Upper lobe of left lung (tissue), 4 donors: ENCODE measurements around the gene CACNA1D.

Source experiments
- CTCF ChIP-seq, 6 experiments: fragments of 450-650 bp in 4 of 6; fragments of 200-600 bp in 2 of 6; sonication (generic) in 2 of 6; IDR thresholded peaks; one replicate each; pipeline ENCODE4 v1.5.1; 2016 to 2019; ENCODE audit warnings: antibody characterized with exemption in 6 of 6
- EP300 ChIP-seq, 4 donors: sonication (generic); formaldehyde crosslinking; IDR thresholded peaks; one replicate each; pipeline ENCODE4 v1.5.1; 2017; ENCODE audit warnings: antibody characterized with exemption in 4 of 4, control low read depth in 2 of 4
- POLR2A ChIP-seq, 4 donors: fragments of 450-650 bp; IDR thresholded peaks; one replicate each; pipeline ENCODE4 v1.5.1; 2016 to 2017; ENCODE audit warnings: antibody characterized with exemption in 4 of 4, mild to moderate bottlenecking in 2 of 4

GRCh38 chr3:53813876-53814275 is 319.5 kb downstream of the CACNA1D start:
- TF ChIP-seq CTCF (IDR thresholded peaks at IDR 0.05) (no peak), POLR2A (IDR thresholded peaks at IDR 0.05) (no peak), EP300 (IDR thresholded peaks at IDR 0.05) (no peak)
